Medulla oblongata (tissue), 1 donor: ENCODE measurements around the gene KIAA1671.

Source experiments
- DNase-seq: peaks from one replicate; pipeline ENCODE4 v3.0.0-alpha.2; 2015; ENCODE audit errors: extremely low spot score

KIAA1671 gene

GRCh38 chr22:25067851-25068421 lies 115.4 kb downstream of the KIAA1671 start:
- peak; percentile 80 for DNase-seq

- no peak for DNase-seq
Measured at GRCh38 chr22:25068707-25069106, 116.2 kb downstream of the KIAA1671 start.

- no peak for DNase-seq
Measured at GRCh38 chr22:25069426-25069757, 116.9 kb downstream of the KIAA1671 start.

- peak; percentile 30 for DNase-seq
Measured at GRCh38 chr22:25069758-25070481, 117.4 kb downstream of the KIAA1671 start.

- DNase-seq: no peak
Measured at GRCh38 chr22:25070956-25071355, 118.4 kb downstream of the KIAA1671 start.

- DNase-seq: no peak
Measured at GRCh38 chr22:25071720-25072119, 119.2 kb downstream of the KIAA1671 start.

GRCh38 chr22:25072406-25072805 lies 119.9 kb downstream of the KIAA1671 start:
- no peak for DNase-seq

GRCh38 chr22:25076336-25076735 lies 123.8 kb downstream of the KIAA1671 start:
- no peak for DNase-seq

- no peak for DNase-seq
Measured at GRCh38 chr22:25077056-25077455, 124.5 kb downstream of the KIAA1671 start.

GRCh38 chr22:25077964-25078363 lies 125.4 kb downstream of the KIAA1671 start:
- no peak for DNase-seq

GRCh38 chr22:25078591-25078990 lies 126.1 kb downstream of the KIAA1671 start:
- DNase-seq: no peak

GRCh38 chr22:25080855-25081254 lies 128.3 kb downstream of the KIAA1671 start:
- DNase-seq: no peak

- no peak for DNase-seq
Measured at GRCh38 chr22:25081409-25081824, 128.9 kb downstream of the KIAA1671 start.

- DNase-seq: no peak
Measured at GRCh38 chr22:25082096-25082495, 129.6 kb downstream of the KIAA1671 start.

- DNase-seq: no peak
Measured at GRCh38 chr22:25083056-25083806, 130.7 kb downstream of the KIAA1671 start.

GRCh38 chr22:25083807-25084200 lies 131.3 kb downstream of the KIAA1671 start:
- peak; percentile 66 for DNase-seq

GRCh38 chr22:25084405-25085107 lies 132.0 kb downstream of the KIAA1671 start:
- DNase-seq: no peak

GRCh38 chr22:25085156-25085555 lies 132.6 kb downstream of the KIAA1671 start:
- DNase-seq: no peak

- DNase-seq: no peak
Measured at GRCh38 chr22:25085930-25086901, 133.7 kb downstream of the KIAA1671 start.

GRCh38 chr22:25086902-25087282 lies 134.4 kb downstream of the KIAA1671 start:
- DNase-seq: no peak

GRCh38 chr22:25090225-25090890 lies 137.8 kb downstream of the KIAA1671 start:
- DNase-seq: no peak
